Esophagus squamous epithelium (tissue), 4 donors: ENCODE results near the gene FRMD4A.

Experiments
- POLR2A ChIP-seq, 4 donors: fragments of 450-650 bp; IDR thresholded peaks; one replicate each; pipeline ENCODE4 v1.6.1; 2017; ENCODE audit warnings: antibody characterized with exemption in 4 of 4, mild to moderate bottlenecking in 4 of 4, moderate library complexity in 3 of 4
- TF ChIP-seq, protein P1 (sequence below), 6 experiments: fragments of 450-650 bp in 4 of 6; fragments of 200-600 bp in 2 of 6; sonication (generic) in 2 of 6; IDR thresholded peaks; one replicate each; pipeline ENCODE4 v1.5.1; 2016 to 2019; ENCODE audit warnings: antibody characterized with exemption in 6 of 6, mild to moderate bottlenecking in 4 of 6, moderate library complexity in 4 of 6

DNA sequence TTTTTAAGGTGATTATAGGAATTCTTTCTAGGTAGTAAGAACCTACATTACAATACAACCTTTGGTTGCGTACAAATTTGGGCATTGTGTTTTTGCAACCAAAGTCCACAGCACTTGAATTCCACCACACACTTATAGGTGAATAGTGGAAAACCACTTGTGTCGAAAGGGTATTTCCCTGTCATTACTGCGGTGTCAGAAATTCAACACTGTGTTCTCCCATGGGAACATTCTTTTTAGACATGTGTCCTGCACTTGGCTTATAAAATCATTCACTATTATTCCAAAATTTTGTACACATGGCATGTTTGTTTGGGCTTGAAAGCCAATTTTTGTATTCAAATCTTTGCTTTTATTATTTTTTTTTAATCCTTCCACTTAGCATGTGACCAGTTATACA is 410.3 kb downstream of the FRMD4A start:
- TF ChIP-seq, protein P1, sequence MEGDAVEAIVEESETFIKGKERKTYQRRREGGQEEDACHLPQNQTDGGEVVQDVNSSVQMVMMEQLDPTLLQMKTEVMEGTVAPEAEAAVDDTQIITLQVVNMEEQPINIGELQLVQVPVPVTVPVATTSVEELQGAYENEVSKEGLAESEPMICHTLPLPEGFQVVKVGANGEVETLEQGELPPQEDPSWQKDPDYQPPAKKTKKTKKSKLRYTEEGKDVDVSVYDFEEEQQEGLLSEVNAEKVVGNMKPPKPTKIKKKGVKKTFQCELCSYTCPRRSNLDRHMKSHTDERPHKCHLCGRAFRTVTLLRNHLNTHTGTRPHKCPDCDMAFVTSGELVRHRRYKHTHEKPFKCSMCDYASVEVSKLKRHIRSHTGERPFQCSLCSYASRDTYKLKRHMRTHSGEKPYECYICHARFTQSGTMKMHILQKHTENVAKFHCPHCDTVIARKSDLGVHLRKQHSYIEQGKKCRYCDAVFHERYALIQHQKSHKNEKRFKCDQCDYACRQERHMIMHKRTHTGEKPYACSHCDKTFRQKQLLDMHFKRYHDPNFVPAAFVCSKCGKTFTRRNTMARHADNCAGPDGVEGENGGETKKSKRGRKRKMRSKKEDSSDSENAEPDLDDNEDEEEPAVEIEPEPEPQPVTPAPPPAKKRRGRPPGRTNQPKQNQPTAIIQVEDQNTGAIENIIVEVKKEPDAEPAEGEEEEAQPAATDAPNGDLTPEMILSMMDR (IDR thresholded peaks at IDR 0.05), result no peak
- no peak for TF ChIP-seq POLR2A (IDR thresholded peaks at IDR 0.05)
